Glomerular visceral epithelial cell (primary cell): Measurements from ENCODE around the gene QTRT2.

Source experiments
- DNase-seq: peaks from one replicate; pipeline ENCODE4 v3.0.0-alpha.2; 2016; ENCODE audit errors: extremely low spot score

QTRT2 gene

DNA sequence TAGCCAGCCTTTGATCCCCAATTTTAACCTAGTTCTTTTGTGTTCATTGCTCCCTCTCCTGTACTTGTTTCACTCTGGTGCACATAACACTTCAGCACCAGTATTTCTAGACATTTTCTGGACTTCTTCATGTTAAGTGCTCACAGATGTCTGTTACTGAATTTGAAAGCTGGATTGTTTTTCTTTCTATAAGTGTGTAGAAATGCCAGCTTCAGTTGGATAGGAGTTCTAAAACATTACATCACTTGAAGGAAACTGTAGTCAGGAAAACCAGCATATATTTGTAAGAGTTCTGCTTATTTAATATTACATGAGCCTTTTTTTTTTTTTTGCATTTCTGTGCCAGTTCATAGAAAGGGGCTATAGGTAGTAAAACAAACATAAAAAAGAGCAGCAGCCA, 21.6 kb downstream of the QTRT2 start:
- DNase-seq: no peak

DNA sequence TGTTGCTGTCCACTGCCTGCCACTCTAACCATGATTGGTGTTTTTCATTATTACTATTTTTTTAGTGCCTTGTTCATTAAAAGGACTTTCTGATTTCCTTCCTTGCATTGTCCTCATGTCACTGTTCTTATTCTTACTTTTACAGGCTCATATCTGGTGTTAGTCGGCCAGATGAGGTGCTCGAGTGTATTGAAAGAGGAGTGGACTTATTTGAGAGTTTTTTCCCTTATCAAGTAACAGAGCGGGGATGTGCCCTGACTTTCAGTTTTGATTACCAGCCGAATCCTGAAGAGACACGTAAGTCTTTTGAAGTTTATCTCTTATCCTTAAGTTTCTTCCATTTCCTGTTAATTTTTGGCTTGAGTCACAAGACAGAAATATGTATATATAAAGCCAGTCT, 23.2 kb downstream of the QTRT2 start:
- DNase-seq: no peak

DNA sequence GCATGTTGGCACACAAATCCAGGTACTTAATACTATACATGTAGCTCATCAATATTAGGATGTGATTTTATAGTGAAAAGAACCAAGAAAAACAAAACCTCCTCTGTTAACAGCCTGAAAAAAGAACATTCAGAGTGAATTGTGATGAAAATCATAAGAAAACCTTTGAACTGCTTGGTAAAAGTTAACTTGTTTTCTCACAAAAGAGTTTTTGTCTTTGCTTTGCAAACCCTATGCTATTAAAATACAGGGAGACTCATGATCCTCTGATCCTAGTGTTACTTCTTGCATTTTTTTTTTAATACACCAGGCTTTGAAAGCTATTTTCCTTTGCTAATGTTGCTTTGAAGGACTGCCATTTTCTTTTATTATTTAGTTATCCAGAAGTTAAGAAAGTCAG, 23.7 kb downstream of the QTRT2 start:
- no peak for DNase-seq

DNA sequence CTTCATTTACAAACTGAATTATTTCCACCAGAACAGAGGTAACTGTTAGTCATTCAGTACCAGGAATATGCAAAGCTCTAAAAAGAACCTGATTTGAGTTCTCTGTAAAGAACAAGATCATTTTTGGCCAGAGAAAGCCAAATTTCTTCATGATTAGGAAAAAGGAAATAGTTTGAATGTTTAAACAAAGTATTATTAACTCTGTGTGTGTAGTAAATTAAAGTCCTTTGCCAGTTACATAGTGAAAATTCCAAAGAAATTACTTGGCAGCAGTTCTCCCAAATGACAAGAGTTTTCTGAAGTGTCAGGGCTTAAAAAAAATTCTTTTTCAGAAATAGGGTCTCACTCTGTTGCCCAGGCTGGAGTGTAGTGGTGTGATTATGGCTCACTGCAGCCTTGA, 24.5 kb downstream of the QTRT2 start:
- no peak for DNase-seq

DNA sequence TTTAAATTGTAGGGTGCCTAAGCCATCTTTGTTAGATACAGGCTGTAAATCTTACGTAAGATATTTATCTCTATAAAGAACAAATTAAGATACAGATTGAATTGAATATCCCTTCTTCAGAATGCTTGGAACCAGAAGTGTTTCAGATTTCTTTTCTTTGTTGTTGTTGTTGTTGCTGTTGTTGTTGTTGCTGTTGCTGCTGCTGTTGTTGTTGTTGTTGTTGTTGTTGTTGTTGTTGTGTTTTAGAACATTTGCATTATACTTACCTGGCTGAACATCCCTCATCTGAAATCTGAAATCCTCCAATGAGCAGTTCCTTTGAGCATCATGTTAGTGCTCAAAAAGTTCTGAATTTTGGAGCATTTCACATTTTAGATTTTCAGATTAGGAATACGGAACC, 26.6 kb downstream of the QTRT2 start:
- DNase-seq: no peak

DNA sequence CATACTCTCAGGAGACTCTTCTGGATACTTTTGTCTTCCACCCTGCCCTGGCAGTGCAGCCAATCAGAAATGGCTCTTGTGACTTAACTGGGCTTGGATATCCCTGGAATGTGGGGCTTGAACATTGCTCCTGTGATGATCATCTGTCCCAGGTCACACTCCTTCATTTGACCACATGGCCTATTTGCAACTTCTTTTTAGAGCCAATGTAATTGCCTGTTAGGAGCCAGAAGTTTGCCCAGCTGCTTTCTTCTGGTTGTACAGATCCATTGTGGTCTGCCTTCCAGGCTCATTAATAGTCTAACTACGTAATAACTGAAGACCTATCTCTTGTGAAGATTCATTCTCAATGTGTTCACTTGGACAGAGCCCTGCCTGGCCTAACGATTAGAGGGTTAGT, 29.8 kb downstream of the QTRT2 start:
- no peak for DNase-seq

DNA sequence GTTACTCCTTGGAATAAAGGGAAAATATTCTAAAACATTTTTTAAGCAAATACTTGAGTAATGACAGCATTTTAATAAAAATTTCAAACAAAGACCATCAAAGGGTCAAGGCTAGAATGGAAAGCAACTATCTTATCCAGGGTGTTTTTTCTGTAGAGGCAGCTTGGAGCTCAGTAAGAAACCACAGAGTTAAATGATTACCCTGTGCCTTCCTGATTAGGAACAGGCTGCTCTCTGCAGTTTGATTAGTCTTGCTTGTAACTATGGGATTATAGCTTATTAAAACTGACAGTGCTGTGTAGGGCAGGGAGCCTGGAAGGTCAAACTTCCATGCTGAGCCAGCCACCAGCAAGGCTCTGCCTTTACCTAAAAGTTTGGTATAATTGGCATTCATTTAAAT, 33.1 kb downstream of the QTRT2 start:
- no peak for DNase-seq

DNA sequence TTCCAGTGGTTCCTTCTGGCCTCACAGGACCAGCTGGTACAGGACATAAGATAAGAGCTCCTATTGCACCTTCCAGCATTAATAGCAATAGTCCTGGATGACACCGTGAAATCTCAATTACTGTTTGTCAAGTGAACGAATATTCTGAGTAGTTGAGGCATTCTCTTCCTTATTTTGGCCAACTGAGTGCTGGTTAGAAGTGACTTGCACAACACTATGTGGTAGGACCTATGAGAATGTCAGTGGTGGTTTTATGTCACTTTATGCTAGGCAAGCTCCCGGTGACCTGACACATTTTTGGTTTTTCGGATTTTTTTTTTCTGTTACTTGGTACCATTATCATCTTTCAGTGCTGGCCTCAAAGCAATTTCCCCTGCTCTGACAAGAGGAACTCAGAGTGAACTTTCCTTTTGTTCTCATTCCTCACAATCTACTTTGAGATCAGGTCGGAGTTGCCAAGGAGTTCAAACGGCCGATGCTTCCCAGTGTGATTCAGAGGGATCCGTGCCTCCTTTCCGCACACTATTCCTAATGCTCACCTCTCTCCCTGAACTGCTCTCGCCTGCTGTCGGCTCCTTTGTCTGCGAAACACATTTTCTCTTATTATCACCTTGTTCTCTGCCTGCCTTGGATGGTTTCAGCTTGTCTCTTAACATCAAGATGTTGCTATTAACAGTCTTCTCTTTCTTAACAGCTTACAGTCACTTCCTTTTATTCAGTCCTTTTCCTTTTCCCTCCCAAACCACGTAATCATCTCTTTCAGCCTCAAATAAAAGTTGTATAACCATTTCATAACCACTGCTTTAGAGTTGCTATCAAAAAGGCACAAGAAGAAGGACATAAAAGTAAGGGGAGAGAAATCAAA, 35.8 kb downstream of the QTRT2 start:
- no peak for DNase-seq

DNA sequence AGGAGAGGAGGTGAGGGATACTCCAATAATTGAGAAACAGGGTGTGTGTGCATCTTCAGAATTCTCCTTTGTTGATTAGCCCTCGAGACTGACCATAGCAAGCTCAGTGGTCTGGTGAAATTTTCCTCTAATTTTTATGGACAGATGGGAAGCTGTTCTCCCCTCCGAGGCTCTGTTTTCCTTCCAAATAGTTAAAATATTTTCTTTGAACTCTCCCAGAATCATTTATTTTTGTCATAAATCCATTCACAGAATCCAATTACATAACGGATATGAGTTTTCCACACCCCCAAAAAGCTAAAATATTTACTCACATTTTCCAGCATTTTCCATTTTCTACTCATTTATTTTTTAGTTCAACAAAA, 36.5 kb downstream of the QTRT2 start:
- DNase-seq: no peak

DNA sequence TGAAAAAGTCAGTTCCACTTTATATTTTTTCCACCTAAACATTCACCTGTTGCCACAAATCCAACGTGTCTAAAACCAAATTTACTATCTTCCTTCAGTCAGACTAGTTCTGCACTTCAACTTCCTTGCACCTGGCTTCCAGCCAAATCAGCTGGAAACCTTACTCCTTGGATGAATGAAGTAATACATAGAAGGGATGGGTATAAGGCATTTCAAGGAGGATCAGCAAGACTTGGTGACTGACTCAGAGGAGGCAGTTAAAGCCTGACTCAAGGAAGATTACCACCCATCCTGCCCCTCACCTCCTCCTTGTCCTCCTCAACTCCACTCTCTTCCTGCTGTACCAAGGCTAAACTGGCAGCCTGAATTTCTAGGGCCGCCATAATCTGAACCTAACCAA, 37.1 kb downstream of the QTRT2 start:
- DNase-seq: peak; percentile 64

DNA sequence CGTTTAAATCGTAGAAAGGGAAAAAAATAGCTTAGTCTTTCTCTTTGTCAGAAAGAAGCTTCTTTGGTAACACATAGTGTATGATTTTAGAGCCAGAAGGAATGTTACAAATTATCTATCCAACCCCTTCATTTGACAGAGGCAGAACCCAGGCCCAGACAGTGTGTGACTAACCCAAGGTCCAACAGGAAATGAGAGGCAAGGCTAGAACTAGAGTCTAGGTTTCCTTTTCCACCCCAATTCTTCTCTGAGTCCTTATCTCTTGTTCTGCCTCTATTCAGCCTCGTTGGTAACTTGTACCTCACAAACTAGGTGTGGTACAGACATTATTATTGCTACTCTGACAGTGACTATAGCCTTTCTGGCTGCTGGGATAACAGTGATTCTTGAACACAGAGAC, 39.3 kb downstream of the QTRT2 start:
- no peak for DNase-seq

DNA sequence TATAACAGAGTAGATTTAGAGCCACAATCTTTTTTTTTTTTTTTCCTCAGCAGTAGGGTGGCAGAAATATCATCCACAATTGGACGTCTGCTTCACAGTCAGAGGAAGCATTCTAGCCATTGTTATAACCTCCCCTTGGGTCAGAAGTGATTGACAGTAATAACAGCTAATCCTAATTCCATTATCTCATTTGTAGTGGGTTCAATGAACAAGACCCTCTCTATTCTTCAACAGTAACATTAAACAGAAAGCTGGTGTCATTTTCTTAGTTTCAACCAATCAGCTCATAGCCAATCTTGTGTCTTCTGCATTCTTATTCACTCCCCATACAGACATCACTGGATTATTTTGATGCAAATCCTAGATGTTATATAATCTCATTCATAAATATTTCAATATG, 44.6 kb downstream of the QTRT2 start:
- DNase-seq: no peak

DNA sequence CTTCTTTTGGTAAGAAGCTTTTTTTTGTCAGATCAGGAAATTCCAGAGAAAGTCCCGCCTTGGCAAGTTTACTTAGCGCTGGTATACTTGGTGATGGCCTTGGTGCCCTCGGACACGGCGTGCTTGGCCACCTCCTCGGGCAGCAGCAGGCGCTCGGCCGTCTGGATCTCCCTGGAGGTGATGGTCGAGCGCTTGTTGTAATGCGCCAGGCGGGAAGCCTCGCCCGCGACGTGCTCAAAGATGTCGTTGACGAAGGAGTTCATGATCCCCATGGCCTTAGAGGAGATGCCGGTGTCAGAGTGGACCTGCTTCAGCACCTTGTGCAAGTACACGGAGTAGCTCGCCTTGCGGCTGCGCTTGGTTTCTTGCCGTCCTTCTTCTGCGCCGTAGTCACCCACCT, 46.6 kb downstream of the QTRT2 start:
- no peak for DNase-seq

DNA sequence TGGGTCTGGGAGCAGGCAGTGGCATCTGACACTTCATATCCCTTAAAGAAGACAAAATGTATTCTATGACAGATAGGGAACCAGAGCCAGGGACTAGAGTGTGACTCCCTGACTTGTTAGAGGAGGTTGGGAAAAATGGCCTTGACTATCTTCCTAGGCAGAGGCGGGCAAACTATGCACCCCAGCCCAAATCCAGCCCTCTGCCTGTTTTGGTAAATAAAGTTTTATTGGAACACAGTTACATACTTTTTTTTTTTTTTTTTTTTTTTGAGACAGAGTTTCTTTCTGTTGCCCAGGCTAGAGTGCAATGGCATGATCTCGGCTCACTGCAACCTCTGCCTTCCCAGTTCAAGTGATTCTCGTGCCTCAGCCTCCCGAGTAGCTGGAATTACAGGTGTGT, 47.3 kb downstream of the QTRT2 start:
- DNase-seq: no peak

DNA sequence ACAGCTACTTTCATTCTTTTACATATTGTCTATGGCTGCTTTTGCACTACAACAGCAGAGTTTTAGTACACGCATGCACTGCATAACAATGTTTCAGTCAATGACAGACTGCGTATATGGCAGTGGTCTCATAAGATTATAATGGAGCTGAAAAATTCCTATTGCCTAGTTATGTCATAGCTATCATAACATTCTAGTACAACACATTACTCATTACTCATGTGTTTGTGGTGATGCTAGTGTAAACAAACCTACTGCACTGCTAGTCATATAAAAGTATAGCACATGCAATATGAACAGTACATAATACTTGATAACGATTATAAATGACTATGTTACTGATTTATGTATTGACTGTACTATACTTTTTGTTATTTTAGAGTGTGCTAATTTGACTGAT, 47.9 kb downstream of the QTRT2 start:
- DNase-seq: no peak

DNA sequence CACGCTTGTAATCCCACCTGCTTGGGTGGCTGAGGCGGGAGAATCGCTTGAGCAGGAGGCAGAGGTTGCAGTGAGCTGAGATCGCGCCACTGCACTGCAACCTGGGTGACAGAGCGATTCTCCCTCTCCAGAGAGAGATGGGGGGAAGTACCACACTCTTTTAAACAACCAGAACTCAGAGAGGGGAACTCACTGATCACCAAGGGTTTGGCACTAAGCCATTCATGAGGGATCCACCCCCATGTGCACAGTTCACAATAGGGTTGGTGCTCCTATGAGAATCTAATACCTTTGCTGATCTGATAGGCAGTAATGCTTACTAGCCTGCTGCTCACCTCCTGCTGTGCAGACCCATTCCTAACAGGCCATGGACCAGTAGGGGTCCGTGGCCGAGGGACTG, 51.6 kb downstream of the QTRT2 start:
- no peak for DNase-seq

DNA sequence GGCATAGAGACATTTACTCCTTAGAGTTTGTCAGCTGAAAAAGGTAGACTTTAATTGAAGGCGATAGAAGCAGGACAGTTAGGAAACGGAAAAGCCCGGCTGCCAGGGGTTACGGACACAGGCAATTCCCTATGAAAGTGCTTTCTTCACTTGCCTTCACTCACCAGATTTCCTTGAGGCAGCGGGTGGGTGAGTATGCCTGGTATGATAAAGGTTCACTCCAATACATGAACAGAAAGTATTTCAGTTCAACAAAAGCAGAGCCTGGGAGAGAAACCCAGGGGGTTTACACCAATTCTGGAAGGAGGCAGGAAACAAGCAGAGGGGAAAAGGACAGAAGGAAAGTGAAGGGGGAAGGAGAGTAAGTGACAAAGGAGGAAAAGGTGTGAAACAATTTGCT, 53.9 kb downstream of the QTRT2 start:
- no peak for DNase-seq

DNA sequence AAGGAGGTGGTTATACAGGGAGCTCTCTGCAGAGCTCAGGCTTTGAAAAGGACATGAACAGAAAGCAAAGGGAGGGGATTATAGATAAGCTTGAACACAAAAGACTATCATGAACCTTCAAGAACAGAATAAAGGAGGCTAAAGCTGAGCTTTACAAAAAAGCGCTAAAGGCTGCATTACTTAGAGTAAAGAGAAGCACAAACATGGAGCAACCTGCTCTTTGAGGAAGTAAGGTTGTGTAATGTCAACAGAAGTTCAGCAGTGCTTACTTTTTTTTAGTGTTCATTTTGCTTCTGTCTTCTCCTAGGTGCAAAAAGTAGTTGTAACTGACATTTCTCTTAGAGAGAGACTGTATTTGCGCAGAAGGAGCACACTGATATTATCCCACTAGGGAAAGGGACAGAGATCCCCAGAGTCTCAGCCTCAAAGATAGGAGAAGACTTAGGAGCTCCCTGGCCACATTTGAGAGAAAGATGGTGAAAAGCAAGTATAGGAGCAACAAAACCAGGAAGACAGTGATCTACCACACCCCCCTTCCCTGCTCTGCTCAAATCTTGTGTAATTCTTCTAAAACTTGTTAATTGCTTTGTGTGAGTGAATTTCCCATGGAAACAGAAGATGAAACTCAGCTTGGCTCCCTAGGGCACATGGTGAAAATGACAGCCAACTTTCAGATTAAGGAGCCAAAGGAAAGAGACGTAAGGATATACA, 54.7 kb downstream of the QTRT2 start:
- no peak for DNase-seq

DNA sequence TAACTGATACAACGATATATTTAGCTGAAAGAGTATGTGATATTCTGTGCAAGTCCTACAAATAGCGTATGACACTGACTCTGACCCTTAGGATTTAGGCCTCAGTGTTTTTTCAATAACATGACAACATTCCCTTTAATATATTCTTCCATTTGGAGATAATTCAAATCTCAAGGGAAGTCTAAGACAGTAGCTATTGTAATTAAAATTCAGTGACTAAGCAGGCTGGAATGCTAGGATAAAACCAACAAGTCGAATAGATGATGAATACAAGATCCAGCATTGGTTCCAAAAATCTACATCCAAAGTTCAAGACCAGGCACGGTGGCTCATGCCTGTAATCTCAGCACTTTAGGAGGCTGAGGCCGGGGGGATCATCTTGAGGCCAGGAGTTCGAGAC, 56.2 kb downstream of the QTRT2 start:
- DNase-seq: no peak

DNA sequence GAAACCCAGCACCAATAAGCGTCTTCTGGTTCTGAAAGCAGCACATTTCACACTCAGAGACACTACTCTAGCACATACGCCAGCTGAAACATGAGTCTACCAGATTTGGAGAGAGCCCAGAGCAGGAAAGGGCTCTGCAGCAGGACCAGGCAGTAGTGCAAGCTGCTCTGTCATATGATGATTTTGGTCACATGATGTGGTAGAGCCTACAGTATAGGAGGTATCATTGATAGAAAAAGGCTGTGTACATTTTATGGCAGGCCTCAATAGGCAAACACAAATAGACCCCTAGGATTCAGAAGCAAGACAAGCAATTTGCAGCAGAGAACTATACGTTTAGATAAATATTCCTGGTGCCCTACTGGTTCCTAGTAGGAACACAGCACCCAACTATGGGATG, 58.2 kb downstream of the QTRT2 start:
- DNase-seq: no peak

DNA sequence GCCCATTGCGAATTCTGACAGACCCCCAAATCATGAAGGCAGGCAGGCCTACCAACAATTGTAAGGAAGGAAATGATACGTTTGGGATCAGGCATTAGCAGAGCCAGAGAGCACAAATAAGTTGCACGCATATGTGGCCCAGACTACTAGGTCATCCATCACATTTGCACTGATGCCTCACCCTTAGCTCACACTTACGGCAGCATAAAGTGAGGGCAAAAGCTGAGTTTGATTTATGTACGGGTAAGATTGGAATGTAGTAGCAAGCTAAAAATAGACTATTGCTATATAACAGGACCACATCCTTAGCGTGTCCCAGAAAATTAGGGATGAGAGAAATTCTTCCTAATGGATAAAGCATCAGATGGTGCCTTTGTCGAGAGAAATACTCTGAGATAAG, 58.6 kb downstream of the QTRT2 start:
- no peak for DNase-seq

DNA sequence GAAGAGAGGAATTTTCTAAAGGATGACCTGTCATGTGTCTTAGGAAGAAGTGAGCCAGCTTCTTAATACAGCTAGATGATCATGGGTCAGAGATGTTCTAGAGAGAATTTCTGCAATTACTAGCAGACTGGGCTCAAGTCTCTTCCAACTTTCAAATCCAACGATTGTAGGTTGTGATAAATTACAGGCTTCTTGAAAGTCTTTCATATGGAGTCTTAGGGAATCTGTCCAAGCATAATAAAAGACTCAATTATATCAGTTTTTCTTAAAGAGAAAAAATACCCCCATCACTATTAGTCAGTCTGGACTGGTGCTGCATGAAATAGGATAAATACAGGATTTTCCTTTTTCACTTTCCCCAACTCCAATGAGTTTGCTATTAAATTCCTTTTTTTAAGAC, 63.2 kb downstream of the QTRT2 start:
- no peak for DNase-seq

DNA sequence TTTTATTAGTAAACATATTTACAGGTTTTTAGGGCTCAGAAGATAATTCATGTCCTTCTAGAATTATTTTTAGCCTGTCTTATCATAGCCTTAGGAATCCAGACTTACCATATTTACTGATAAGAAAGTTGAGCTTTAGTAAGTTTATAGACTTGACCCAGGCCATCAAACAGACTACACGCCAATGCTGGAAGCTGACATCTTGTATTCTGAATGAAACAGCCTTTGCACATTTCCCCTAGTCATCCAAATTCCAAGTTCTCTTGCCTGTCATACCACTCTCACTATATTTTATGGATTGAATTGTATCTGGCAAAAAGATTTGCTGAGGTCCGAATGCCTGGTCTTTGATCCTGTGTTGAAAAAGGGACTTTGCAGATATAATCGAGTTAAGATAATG, 63.7 kb downstream of the QTRT2 start:
- no peak for DNase-seq
